NCI-H1105 (cell line): ENCODE data around the gene RHOB.

ENCODE experiments used
- DNase-seq: peaks from one replicate; lab custom pipeline; 2025; lab: John Stamatoyannopoulos, UW

Gene RHOB

GRCh38 chr2:20494241-20494640 is 47.4 kb downstream of the RHOB start:
- DNase-seq: no peak

GRCh38 chr2:20496076-20496872 is 49.4 kb downstream of the RHOB start:
- no peak for DNase-seq

- no peak for DNase-seq
Observed at GRCh38 chr2:20496942-20497341, 50.1 kb downstream of the RHOB start.
